HCT116 (cell line): ENCODE results near the gene PDCD1LG2. TPM values are rescaled to one million over a fixed set of nuclear protein-coding genes. Genes with fewer than 3 reads are reported as not detected.

Experiments
- ATAC-seq: fragments of 200-7000 bp; cut with Tn5 transposase; 2 replicates; pipeline ENCODE4 v1.9.1; 2020; ENCODE audit warnings: mild to moderate bottlenecking, moderate library complexity
- BruUV-seq: library from RNA; stranded (reverse); fragments of 400-500 nt; replicated peaks from 2 replicates; lab custom pipeline; 2021; lab: Mats Ljungman, UMichigan
- CTCF ChIA-PET: fragments of 300-600 bp; sonication (Branson Sonifier 250); formaldehyde crosslinking; loops from one replicate; lab custom pipeline; 2021; ENCODE audit warnings: antibody characterized with exemption; lab: Charles Lee
- POLR2A ChIA-PET: fragments of 300-600, 350-600 bp; sonication (Branson Sonifier 250); formaldehyde crosslinking; loops from one replicate; lab custom pipeline; 2021; ENCODE audit warnings: antibody characterized with exemption; lab: Charles Lee
- RAD21 ChIA-PET, 2 experiments: fragments of 300-600 bp; sonication (Branson Sonifier 250); formaldehyde crosslinking; loops; one replicate each; lab custom pipeline; 2023; ENCODE audit warnings: low total read pairs in 2 of 2; ENCODE audit not compliant: uncharacterized antibody in 2 of 2, unreplicated experiment in 2 of 2, low non-redundant PET in 1 of 2; lab: Charles Lee
- DNase-seq: peaks from one replicate; pipeline ENCODE4 v3.0.0-alpha.2; 2010; ENCODE audit warnings: low read depth, low spot score
- H2AFZ ChIP-seq: fragments of 200-600 bp; shearing (Covaris generic), sonication (generic); 2 replicates; pipeline ENCODE4 v1.6.1; 2017; ENCODE audit warnings: low read depth, mixed run types, mixed read lengths, antibody characterized with exemption, low read length; ENCODE audit not compliant: poor library complexity, severe bottlenecking
- H3K27ac ChIP-seq: 2 replicates; pipeline ENCODE4 v1.5.1; 2012; ENCODE audit warnings: low read depth, low read length
- H3K27me3 ChIP-seq: fragments of 200-600 bp; sonication (generic); 2 replicates; pipeline ENCODE4 v1.6.1; 2016; ENCODE audit warnings: mixed run types, low read length, mixed read lengths; ENCODE audit not compliant: insufficient read depth
- H3K36me3 ChIP-seq, 2 experiments: fragments of 200-500 bp in 1 of 2; fragments of 200-600 bp in 1 of 2; sonication (Bioruptor generic) in 1 of 2; sonication (generic) in 1 of 2; 2 replicates each; pipeline versions ENCODE4 v1.5.1 to v1.6.1; 2014 to 2016; ENCODE audit warnings: low read length in 2 of 2, inconsistent platforms in 1 of 2, mixed read lengths in 1 of 2, mixed run types in 1 of 2; ENCODE audit not compliant: insufficient read depth in 2 of 2, control insufficient read depth in 1 of 2
- H3K4me1 ChIP-seq, 2 experiments: fragments of 200-600 bp in 1 of 2; sonication (generic) in 1 of 2; 2 replicates each; pipeline versions ENCODE4 v1.5.1 to v1.6.1; 2012 to 2017; ENCODE audit warnings: low read length in 2 of 2, inconsistent platforms in 1 of 2, mild to moderate bottlenecking in 1 of 2, mixed read lengths in 1 of 2, mixed run types in 1 of 2, moderate library complexity in 1 of 2; ENCODE audit not compliant: insufficient read depth in 2 of 2, control insufficient read depth in 1 of 2
- H3K4me2 ChIP-seq: fragments of 200-600 bp; sonication (generic); 2 replicates; pipeline ENCODE4 v1.6.1; 2017; ENCODE audit warnings: mixed run types, low read length, mixed read lengths
- H3K4me3 ChIP-seq, 2 experiments: fragments of 200-600 bp in 1 of 2; sonication (generic) in 1 of 2; replicated peaks in 1 of 2; 2 replicates each; pipeline ENCODE4 v1.5.1; 2011 to 2016; ENCODE audit warnings: low read length in 2 of 2, control low read depth in 1 of 2, low read depth in 1 of 2, mild to moderate bottlenecking in 1 of 2, mixed read lengths in 1 of 2, mixed run types in 1 of 2
- H3K79me2 ChIP-seq: fragments of 200-600 bp; sonication (generic); 2 replicates; pipeline ENCODE4 v1.6.1; 2017; ENCODE audit warnings: mild to moderate bottlenecking, mixed run types, low read length, moderate library complexity, mixed read lengths; ENCODE audit not compliant: insufficient read depth
- H3K9ac ChIP-seq: fragments of 200-600 bp; sonication (generic); 2 replicates; pipeline ENCODE4 v1.6.1; 2016; ENCODE audit warnings: low read length, mixed read lengths
- H3K9me2 ChIP-seq: fragments of 200-600 bp; sonication (generic), shearing (Covaris generic); 2 replicates; pipeline ENCODE4 v1.6.1; 2017; ENCODE audit warnings: mixed run types, mild to moderate bottlenecking, moderate library complexity; ENCODE audit not compliant: insufficient read depth
- H3K9me3 ChIP-seq, 2 experiments: fragments of 200-500 bp in 1 of 2; fragments of 200-600 bp in 1 of 2; sonication (Bioruptor generic) in 1 of 2; sonication (generic) in 1 of 2; 2 replicates each; pipeline ENCODE4 v1.6.1; 2014 to 2017; ENCODE audit warnings: low read length in 2 of 2, mixed read lengths in 2 of 2, inconsistent platforms in 1 of 2, low read depth in 1 of 2, mild to moderate bottlenecking in 1 of 2, mixed run types in 1 of 2, moderate library complexity in 1 of 2; ENCODE audit not compliant: control insufficient read depth in 1 of 2, insufficient read depth in 1 of 2
- H4K20me1 ChIP-seq: fragments of 200-600 bp; sonication (generic), shearing (Covaris generic); 2 replicates; pipeline ENCODE4 v1.6.1; 2017; ENCODE audit warnings: mixed run types, mild to moderate bottlenecking, moderate library complexity; ENCODE audit not compliant: insufficient read depth
- CEBPB ChIP-seq: IDR thresholded peaks from 2 replicates; pipeline ENCODE4 v1.6.1; 2012; ENCODE audit warnings: low read depth
- FOSL1 ChIP-seq: IDR thresholded peaks from 2 replicates; pipeline ENCODE4 v1.6.1; 2012; ENCODE audit warnings: low read depth
- JUND ChIP-seq: IDR thresholded peaks from 2 replicates; pipeline ENCODE4 v1.6.1; 2012
- MAX ChIP-seq: IDR thresholded peaks from 2 replicates; pipeline ENCODE4 v1.6.1; 2012
- TCF7L2 ChIP-seq: IDR thresholded peaks from 2 replicates; pipeline ENCODE4 v1.7.0; 2011; ENCODE audit warnings: borderline replicate concordance, inconsistent platforms; ENCODE audit not compliant: insufficient read depth, insufficient read length; ENCODE audit errors: extremely low read depth
- ZFX ChIP-seq: fragments of 450-650 bp; IDR thresholded peaks from 2 replicates; pipeline ENCODE4 v1.6.1; 2017
- ZNF274 ChIP-seq: fragments of 200-500 bp; sonication (Bioruptor generic); IDR thresholded peaks from 2 replicates; pipeline ENCODE4 v1.6.1; 2014; ENCODE audit warnings: mild to moderate bottlenecking, low read depth, low read length, inconsistent platforms
- intact Hi-C: fragments of 100-400 bp; cut with micrococcal nuclease; formaldehyde crosslinking; loops from 2 replicates; pipeline ENCODE4 v1.10.0; 2022
- total RNA-seq: library from RNA; stranded (reverse); gene quantifications from one replicate; pipeline ENCODE4 v1.2.1, GENCODE V29; 2021; ENCODE audit not compliant: unreplicated experiment
- TF ChIP-seq, protein P1 (sequence below): IDR thresholded peaks from 2 replicates; pipeline ENCODE4 v1.6.1; 2012; ENCODE audit warnings: low read depth

The PDCD1LG2 gene
- total RNA-seq, 1 experiment from 2014 or later, result not detected

- TF ChIP-seq ZNF274 (no peak), CEBPB (no peak)
- TF ChIP-seq, all 23 proteins: peak for 0
Observed at GRCh38 chr9:5502553-5502952, 7.8 kb upstream of the PDCD1LG2 start (continued).

DNA sequence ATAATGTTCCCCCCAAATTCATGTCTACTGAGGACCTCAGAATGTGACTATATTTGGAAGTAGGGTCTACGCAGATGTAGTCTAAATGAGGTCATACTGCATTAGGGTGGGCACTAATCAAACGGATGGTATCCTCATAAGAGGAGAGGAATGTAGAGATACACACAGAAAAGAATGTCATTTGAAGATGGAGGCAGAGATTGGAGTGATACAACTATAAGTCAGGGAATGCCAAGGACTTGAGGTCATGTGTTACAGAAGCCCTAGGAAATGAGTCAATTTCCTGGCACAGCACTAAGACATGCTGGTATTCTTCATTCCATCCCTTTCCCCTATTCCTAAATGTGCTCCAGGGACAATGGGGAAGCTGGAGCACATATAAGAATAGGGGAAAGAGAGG, 758 bp upstream of the PDCD1LG2 start:
- intact Hi-C loops, result no loop called here
- H3K9ac ChIP-seq, result no peak overlapping the region
- H3K4me1 ChIP-seq, result peaks cover 0 to 25% of the 10 kb centered on the region in 2 experiments; a peak in 2 of 4 replicates
- no peaks in the 10 kb centered on the region for H3K27me3 ChIP-seq
- H4K20me1 ChIP-seq, result no peaks in the 10 kb centered on the region
- TF ChIP-seq FOSL1 (peak; percentile 43; the same call in 1 of the 2 replicates), ZFX (no peak), JUND (peak; percentile 31; the same call in 1 of the 2 replicates)
- H3K4me2 ChIP-seq, result peak overlapping the region; percentile 37
- peak; percentile 3 for DNase-seq
- H2AFZ ChIP-seq, result no peak overlapping the region
- H3K9me3 ChIP-seq, result no peaks in the 10 kb centered on the region
- ChIA-PET CTCF (no interaction called here), POLR2A (no interaction called here), RAD21 (no interaction called here)
- no TSS peak for BruUV-seq
- H3K4me3 ChIP-seq, result no peak overlapping the region
- no peaks in the 10 kb centered on the region for H3K9me2 ChIP-seq
- H3K36me3 ChIP-seq, result no peaks in the 10 kb centered on the region
- ATAC-seq, result peak; percentile 67; the same call in 1 of the 2 replicates
- no peaks in the 10 kb centered on the region for H3K79me2 ChIP-seq
- H3K27ac ChIP-seq, result no peak overlapping the region

DNA sequence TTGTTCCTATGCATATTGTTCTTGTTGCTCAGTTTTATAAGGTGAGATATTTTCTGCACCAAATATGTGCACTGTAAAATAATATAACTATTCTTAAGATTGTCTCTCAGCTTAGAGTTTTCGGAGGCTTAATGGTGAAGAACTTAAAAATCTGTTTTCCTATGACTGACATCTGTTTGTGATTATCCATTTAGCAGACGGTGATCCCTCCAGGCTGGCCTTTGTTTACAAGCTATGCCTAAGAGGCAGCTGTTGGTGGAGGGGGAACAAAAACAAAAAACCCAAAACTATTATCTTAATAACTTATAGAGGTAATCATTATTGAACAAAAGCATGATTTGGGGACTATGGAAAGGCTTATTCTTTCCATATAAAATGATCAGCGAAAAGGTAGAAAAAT, 658 bp downstream of the PDCD1LG2 start:
- POLR2A ChIA-PET, result no interaction called here
- H3K36me3 ChIP-seq, result no peaks in the 10 kb centered on the region
- H3K4me3 ChIP-seq, result no peak overlapping the region
- intact Hi-C loops, result loop anchor here (5.0 to 10.0 kb wide), 2 partner anchors 59 to 64 kb away; partner anchors contain the start of gene CD274
- no peaks in the 10 kb centered on the region for H3K27me3 ChIP-seq
- no peak for TF ChIP-seq MAX
- TF ChIP-seq TCF7L2, result no peak
- TF ChIP-seq, protein P1, sequence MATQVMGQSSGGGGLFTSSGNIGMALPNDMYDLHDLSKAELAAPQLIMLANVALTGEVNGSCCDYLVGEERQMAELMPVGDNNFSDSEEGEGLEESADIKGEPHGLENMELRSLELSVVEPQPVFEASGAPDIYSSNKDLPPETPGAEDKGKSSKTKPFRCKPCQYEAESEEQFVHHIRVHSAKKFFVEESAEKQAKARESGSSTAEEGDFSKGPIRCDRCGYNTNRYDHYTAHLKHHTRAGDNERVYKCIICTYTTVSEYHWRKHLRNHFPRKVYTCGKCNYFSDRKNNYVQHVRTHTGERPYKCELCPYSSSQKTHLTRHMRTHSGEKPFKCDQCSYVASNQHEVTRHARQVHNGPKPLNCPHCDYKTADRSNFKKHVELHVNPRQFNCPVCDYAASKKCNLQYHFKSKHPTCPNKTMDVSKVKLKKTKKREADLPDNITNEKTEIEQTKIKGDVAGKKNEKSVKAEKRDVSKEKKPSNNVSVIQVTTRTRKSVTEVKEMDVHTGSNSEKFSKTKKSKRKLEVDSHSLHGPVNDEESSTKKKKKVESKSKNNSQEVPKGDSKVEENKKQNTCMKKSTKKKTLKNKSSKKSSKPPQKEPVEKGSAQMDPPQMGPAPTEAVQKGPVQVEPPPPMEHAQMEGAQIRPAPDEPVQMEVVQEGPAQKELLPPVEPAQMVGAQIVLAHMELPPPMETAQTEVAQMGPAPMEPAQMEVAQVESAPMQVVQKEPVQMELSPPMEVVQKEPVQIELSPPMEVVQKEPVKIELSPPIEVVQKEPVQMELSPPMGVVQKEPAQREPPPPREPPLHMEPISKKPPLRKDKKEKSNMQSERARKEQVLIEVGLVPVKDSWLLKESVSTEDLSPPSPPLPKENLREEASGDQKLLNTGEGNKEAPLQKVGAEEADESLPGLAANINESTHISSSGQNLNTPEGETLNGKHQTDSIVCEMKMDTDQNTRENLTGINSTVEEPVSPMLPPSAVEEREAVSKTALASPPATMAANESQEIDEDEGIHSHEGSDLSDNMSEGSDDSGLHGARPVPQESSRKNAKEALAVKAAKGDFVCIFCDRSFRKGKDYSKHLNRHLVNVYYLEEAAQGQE, result no peak
- TF ChIP-seq, all 23 proteins: peak for 0
- BruUV-seq, result no TSS peak
- Histone ChIP-seq H3K9me2 (no peaks in the 10 kb centered on the region), H3K9ac (no peak overlapping the region), H3K4me2 (no peak overlapping the region), H3K79me2 (no peaks in the 10 kb centered on the region), H2AFZ (no peak overlapping the region), H3K27ac (no peak overlapping the region), H3K9me3 (no peaks in the 10 kb centered on the region), H3K4me1 (peaks cover 0 to 25% of the 10 kb centered on the region in 2 experiments; a peak in 2 of 4 replicates), H4K20me1 (no peaks in the 10 kb centered on the region)
- CTCF ChIA-PET, result interaction anchor here (1.0 kb wide), 1 partner anchor 12 kb away, joined by 3 read pairs; no protein-coding TSS in a partner anchor
- no peak for DNase-seq
- no peak for ATAC-seq
- RAD21 ChIA-PET, result no interaction called here
